KMS-11 (cell line): Measurements from ENCODE around the gene DYNLL1.
A peak's percentile ranks its signal among the peaks of the same experiment; 100 is the strongest.

Source experiments
- H2AFZ ChIP-seq: fragments of 200-600 bp; sonication (generic); 2 replicates; pipeline ENCODE4 v1.6.1; 2016; ENCODE audit warnings: antibody characterized with exemption, mixed run types, low read depth
- H3K27ac ChIP-seq: fragments of 200-600 bp; sonication (generic); 2 replicates; pipeline ENCODE4 v1.6.1; 2016; ENCODE audit warnings: mild to moderate bottlenecking, mixed run types
- H3K27me3 ChIP-seq: fragments of 200-600 bp; sonication (generic); 2 replicates; pipeline ENCODE4 v1.6.1; 2017; ENCODE audit warnings: mild to moderate bottlenecking, low read depth, mixed run types, moderate library complexity; ENCODE audit not compliant: insufficient read depth
- H3K36me3 ChIP-seq: fragments of 200-600 bp; sonication (generic); 2 replicates; pipeline ENCODE4 v1.6.1; 2017; ENCODE audit warnings: mild to moderate bottlenecking, mixed run types; ENCODE audit not compliant: insufficient read depth
- H3K4me1 ChIP-seq: fragments of 200-600 bp; sonication (generic); 2 replicates; pipeline ENCODE4 v1.6.1; 2016; ENCODE audit warnings: mild to moderate bottlenecking, low read depth, mixed run types; ENCODE audit not compliant: poor library complexity, severe bottlenecking
- H3K4me2 ChIP-seq: fragments of 200-600 bp; sonication (generic); 2 replicates; pipeline ENCODE4 v1.7.0; 2016; ENCODE audit warnings: mild to moderate bottlenecking, mixed run types
- H3K4me3 ChIP-seq: fragments of 200-600 bp; sonication (generic); IDR thresholded peaks from 2 replicates; pipeline ENCODE4 v1.6.1; 2017; ENCODE audit warnings: low read depth, low read length, mixed read lengths; ENCODE audit not compliant: insufficient read depth
- H3K79me2 ChIP-seq: fragments of 200-600 bp; sonication (generic); 2 replicates; pipeline ENCODE4 v1.6.1; 2016; ENCODE audit warnings: low read depth, mixed run types; ENCODE audit not compliant: insufficient read depth
- H3K9ac ChIP-seq: fragments of 200-600 bp; sonication (generic); 2 replicates; pipeline ENCODE4 v1.6.1; 2016; ENCODE audit warnings: mild to moderate bottlenecking, mixed run types
- H4K20me1 ChIP-seq: fragments of 200-600 bp; sonication (generic); 2 replicates; pipeline ENCODE4 v1.6.1; 2016; ENCODE audit warnings: mild to moderate bottlenecking, mixed run types; ENCODE audit not compliant: insufficient read depth
- CTCF ChIP-seq: fragments of 200-600 bp; sonication (generic); conservative IDR thresholded peaks from 2 replicates; pipeline ENCODE4 v1.6.1; 2017; ENCODE audit warnings: low read depth, mild to moderate bottlenecking, antibody characterized with exemption, low read length, moderate library complexity, mixed read lengths

DYNLL1 gene

GRCh38 chr12:120467439-120467838, 28.5 kb upstream of the DYNLL1 start:
- 0 out of 2 replicates have a peak, but pooled peaks cover 3% of the 10 kb centered on the region for H4K20me1 ChIP-seq
- H3K4me3 ChIP-seq: no peak overlapping the region
- H3K9ac ChIP-seq: no peak overlapping the region
- no peak overlapping the region for H3K27ac ChIP-seq
- no peak overlapping the region for H3K4me2 ChIP-seq
- H2AFZ ChIP-seq: no peak overlapping the region
- H3K36me3 ChIP-seq: peaks cover 4% of the 10 kb centered on the region; the same call in 1 of the 2 replicates
- no peak for TF ChIP-seq CTCF
- peaks cover 9% of the 10 kb centered on the region for H3K4me1 ChIP-seq
- peaks cover 46% of the 10 kb centered on the region for H3K79me2 ChIP-seq
- no peaks in the 10 kb centered on the region for H3K27me3 ChIP-seq

GRCh38 chr12:120468325-120468820, 27.5 kb upstream of the DYNLL1 start:
- H3K9ac ChIP-seq: peak overlapping the region; percentile 60; the same call in 1 of the 2 replicates
- no peak overlapping the region for H2AFZ ChIP-seq
- H3K4me3 ChIP-seq: no peak overlapping the region
- H3K36me3 ChIP-seq: peaks cover 4% of the 10 kb centered on the region; the same call in 1 of the 2 replicates
- H3K4me2 ChIP-seq: peak overlapping the region; percentile 57
- H3K27ac ChIP-seq: no peak overlapping the region; the same call in 1 of the 2 replicates
- H3K27me3 ChIP-seq: no peaks in the 10 kb centered on the region
- H3K79me2 ChIP-seq: peaks cover 46% of the 10 kb centered on the region
- peaks cover 9% of the 10 kb centered on the region for H3K4me1 ChIP-seq
- TF ChIP-seq CTCF: no peak
- H4K20me1 ChIP-seq: 0 out of 2 replicates have a peak, but pooled peaks cover 3% of the 10 kb centered on the region

- peaks cover 45% of the 10 kb centered on the region for H3K79me2 ChIP-seq
- peak overlapping the region; percentile 57; the same call in 1 of the 2 replicates for H3K4me2 ChIP-seq
- peak overlapping the region; percentile 60; the same call in 1 of the 2 replicates for H3K9ac ChIP-seq
- 0 out of 2 replicates have a peak, but pooled peaks cover 3% of the 10 kb centered on the region for H4K20me1 ChIP-seq
- H3K36me3 ChIP-seq: peaks cover 4% of the 10 kb centered on the region; the same call in 1 of the 2 replicates
- H3K4me3 ChIP-seq: no peak overlapping the region
- no peak overlapping the region for H2AFZ ChIP-seq
- TF ChIP-seq CTCF: no peak
- H3K27ac ChIP-seq: peak overlapping the region; percentile 47; the same call in 1 of the 2 replicates
- H3K4me1 ChIP-seq: peaks cover 9% of the 10 kb centered on the region
- no peaks in the 10 kb centered on the region for H3K27me3 ChIP-seq
Observed at GRCh38 chr12:120468821-120469449, 27.0 kb upstream of the DYNLL1 start.

GRCh38 chr12:120469450-120470149, 26.3 kb upstream of the DYNLL1 start, which contains the start of gene SRSF9:
TSS of gene SRSF9 (minus strand) at chr12:120469748. CDS start at chr12:120469609, 139 bp downstream.
- Histone ChIP-seq H2AFZ (peak within 1 kb of the TSS; percentile 75), H3K4me1 (peaks cover 9% of the 10 kb centered on the region), H3K27ac (peak within 1 kb of the TSS; percentile 47; the same call in 1 of the 2 replicates), H3K4me2 (peak within 1 kb of the TSS; percentile 57), H4K20me1 (0 out of 2 replicates have a peak, but pooled peaks cover 3% of the 10 kb centered on the region), H3K79me2 (peaks cover 39% of the 10 kb centered on the region), H3K4me3 (no peak within 1 kb of the TSS), H3K9ac (peak within 1 kb of the TSS; percentile 60; the same call in 1 of the 2 replicates), H3K36me3 (peaks cover under 1% of the 10 kb centered on the region; the same call in 1 of the 2 replicates), H3K27me3 (no peaks in the 10 kb centered on the region)
- TF ChIP-seq CTCF: peak; percentile 61
